Putamen (tissue), 1 donor: Measurements from ENCODE around the gene EPDR1.

Experiments used
- DNase-seq: peaks from one replicate; pipeline ENCODE4 v3.0.0-alpha.2; 2016; ENCODE audit warnings: low spot score

EPDR1 gene

GRCh38 chr7:37977243-37977642, 56.8 kb downstream of the EPDR1 start:
- no peak for DNase-seq

GRCh38 chr7:37981664-37982063, 61.2 kb downstream of the EPDR1 start:
- DNase-seq, result no peak

GRCh38 chr7:37982423-37982822, 62.0 kb downstream of the EPDR1 start:
- DNase-seq, result peak; percentile 1

- DNase-seq, result no peak
These were observed 64.4 kb downstream of the EPDR1 start for GRCh38 chr7:37984750-37985390.

- no peak for DNase-seq
These were observed 66.5 kb downstream of the EPDR1 start for GRCh38 chr7:37986908-37987330.

GRCh38 chr7:37987732-37988131, 67.3 kb downstream of the EPDR1 start:
- DNase-seq, result no peak

GRCh38 chr7:37988721-37989650, 68.5 kb downstream of the EPDR1 start:
- DNase-seq, result no peak

GRCh38 chr7:37990337-37990736, 69.9 kb downstream of the EPDR1 start:
- no peak for DNase-seq

GRCh38 chr7:37993060-37993501, 72.6 kb downstream of the EPDR1 start:
- no peak for DNase-seq

GRCh38 chr7:37999673-38000072, 79.2 kb downstream of the EPDR1 start:
- no peak for DNase-seq

- peak; percentile 2 for DNase-seq
These were observed 79.8 kb downstream of the EPDR1 start for GRCh38 chr7:38000272-38000671.
